WI38 (cell line): ENCODE data around the gene EDDM3A.
"Not testable (repeated sequence)": the region's sequence is repeated elsewhere in the genome, so short reads cannot be mapped to it uniquely, and the experiment has no call there.

Source experiments
- H3K4me3 ChIP-seq: 2 replicates; pipeline ENCODE4 v1.5.1; 2011; ENCODE audit warnings: low read depth, mild to moderate bottlenecking, control low read depth, low read length
- TF ChIP-seq, protein P1 (sequence below): IDR thresholded peaks from 2 replicates; pipeline ENCODE4 v1.5.1; 2012; ENCODE audit warnings: low read depth, mild to moderate bottlenecking, control low read depth, low read length

EDDM3A gene

DNA sequence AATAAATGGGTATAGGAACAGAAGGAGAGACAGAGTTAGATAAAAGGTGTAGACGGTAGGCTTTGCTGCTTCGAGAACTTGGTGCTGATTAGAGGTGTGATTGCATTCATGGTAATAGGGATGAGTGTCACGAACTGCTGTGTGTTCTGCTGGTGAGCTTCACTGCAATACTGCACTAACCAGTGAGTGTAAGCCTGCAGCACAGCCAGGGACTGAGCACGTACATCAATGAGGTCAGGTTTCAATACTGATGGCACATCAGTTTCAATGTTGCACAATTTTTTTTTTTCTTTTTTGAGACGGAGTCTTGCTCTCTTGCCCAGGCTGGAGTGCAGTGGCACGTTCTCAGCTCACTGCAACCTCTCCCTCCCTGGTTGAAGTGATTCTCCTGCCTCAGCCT lies 24.9 kb upstream of the EDDM3A start:
- TF ChIP-seq, protein P1, sequence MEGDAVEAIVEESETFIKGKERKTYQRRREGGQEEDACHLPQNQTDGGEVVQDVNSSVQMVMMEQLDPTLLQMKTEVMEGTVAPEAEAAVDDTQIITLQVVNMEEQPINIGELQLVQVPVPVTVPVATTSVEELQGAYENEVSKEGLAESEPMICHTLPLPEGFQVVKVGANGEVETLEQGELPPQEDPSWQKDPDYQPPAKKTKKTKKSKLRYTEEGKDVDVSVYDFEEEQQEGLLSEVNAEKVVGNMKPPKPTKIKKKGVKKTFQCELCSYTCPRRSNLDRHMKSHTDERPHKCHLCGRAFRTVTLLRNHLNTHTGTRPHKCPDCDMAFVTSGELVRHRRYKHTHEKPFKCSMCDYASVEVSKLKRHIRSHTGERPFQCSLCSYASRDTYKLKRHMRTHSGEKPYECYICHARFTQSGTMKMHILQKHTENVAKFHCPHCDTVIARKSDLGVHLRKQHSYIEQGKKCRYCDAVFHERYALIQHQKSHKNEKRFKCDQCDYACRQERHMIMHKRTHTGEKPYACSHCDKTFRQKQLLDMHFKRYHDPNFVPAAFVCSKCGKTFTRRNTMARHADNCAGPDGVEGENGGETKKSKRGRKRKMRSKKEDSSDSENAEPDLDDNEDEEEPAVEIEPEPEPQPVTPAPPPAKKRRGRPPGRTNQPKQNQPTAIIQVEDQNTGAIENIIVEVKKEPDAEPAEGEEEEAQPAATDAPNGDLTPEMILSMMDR, result no peak
- H3K4me3 ChIP-seq, result no peak overlapping the region

DNA sequence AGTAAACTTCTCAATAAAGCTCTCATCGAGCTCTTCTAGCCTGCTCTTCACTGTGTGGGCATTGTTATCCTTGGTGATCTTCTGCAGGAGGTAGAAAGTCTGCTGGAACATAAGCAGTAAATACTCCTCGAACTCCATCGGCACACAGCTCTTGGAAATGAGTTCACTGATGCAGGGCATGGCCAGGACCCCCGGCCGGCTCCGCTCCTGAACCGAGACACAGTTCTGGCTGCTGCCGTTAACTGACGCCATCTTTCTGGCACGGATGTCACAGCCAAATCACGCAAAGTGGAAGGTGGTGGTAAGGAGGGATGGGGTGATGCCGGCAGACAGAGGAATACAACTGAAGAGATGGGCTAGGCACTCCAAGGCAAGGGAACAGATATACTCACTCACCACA lies 23.7 kb upstream of the EDDM3A start:
- no peak overlapping the region for H3K4me3 ChIP-seq
- TF ChIP-seq, protein P1, result no peak

DNA sequence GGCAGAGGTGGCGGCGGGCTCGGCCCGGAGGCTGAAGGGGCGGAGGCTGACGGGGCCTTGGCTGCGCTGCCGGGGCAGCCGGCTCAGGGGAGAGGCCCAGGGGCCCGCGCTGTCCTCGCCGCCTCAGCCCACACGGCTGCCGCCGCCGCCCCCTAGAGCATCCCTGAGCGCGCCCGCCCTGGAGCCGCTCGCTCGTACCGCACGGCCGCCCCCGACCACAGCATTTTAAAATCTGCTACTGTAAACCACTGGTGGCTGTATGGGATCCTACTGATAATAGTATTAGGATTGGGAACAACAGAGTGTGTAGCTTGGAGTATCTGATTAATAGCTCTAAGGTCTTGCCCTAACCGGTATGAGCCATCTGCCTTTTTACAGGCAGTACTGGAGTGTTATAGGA lies 22.2 kb upstream of the EDDM3A start:
- TF ChIP-seq, protein P1, result no peak
- no peak overlapping the region for H3K4me3 ChIP-seq

DNA sequence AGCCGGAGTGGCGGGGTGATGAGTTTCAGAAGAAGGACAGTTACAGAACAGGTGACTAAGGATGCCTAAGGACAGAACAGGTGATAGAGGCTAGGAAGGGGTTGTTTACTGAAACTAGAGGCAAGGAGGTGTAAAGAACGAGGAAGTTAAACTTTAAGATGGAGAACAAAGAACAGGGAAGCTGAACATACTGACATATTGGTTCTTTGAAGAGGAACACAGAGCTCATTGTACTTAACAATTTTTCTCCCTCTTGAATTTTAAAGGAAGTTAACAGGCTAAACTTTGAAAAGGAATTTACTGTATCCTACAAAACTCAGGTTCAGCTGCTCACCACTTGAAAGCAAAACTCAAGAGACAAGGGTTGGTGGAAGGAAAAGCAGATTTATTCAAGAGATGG lies 19.6 kb upstream of the EDDM3A start:
- H3K4me3 ChIP-seq, result not testable (repeated sequence)

DNA sequence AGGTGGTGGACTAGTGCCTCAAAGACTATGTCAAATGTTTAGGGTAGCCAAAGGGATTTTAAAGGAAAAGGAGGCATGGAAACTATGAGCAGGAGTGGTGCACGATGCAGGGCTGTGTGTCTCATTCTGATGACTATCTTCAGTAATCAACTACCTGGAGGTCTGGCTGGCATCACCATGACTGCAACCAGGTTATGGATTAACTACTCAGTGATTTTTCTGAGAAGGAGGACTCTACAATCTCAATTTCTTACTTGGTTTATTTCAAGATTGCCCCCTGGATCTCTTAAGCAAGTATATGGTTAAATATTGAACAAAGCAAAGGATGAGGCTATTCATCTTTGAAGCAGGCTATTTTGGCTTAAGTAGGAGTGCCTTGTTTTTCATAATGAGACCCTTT lies 19.2 kb upstream of the EDDM3A start:
- H3K4me3 ChIP-seq, result no peak overlapping the region
- TF ChIP-seq, protein P1, result no peak

DNA sequence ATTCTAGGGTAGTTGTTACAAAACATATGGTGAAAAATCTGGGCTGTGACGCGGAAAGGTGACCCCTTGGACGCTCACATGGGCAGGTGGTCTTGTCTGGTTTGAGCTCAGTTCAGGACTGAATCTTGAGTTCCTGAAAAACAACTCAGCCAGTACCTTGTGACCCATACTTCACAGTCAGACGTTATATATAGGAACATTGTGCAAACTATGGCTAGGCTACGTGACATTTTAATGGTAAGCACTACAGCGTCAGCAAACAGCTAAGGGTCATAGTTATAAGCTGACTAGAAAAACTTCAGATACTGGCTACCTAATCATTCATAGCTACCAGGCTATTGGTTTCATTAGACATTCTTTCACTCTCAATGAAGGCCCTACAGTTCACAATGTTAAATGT lies 14.8 kb upstream of the EDDM3A start:
- TF ChIP-seq, protein P1, result no peak
- H3K4me3 ChIP-seq, result no peak overlapping the region

DNA sequence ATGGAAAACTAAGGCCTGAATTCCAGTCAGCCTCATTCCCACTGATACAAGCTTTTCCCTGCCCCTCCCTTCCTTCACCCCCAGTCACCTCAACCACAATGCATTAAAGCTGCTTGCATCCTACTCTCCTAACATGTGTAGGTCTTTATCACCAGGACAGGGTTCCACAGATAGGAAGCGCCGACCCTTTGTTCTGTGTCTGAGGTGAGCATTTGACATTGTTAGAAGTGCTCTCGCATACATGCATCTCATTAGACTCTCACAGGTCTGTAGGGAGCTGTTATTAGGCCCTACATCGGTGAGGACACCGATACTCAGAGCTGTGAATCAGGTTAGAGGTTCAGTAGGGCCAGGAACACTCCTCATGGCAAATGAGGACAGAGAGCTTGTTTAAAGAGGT lies 13.2 kb upstream of the EDDM3A start:
- TF ChIP-seq, protein P1, result no peak
- no peak overlapping the region for H3K4me3 ChIP-seq

DNA sequence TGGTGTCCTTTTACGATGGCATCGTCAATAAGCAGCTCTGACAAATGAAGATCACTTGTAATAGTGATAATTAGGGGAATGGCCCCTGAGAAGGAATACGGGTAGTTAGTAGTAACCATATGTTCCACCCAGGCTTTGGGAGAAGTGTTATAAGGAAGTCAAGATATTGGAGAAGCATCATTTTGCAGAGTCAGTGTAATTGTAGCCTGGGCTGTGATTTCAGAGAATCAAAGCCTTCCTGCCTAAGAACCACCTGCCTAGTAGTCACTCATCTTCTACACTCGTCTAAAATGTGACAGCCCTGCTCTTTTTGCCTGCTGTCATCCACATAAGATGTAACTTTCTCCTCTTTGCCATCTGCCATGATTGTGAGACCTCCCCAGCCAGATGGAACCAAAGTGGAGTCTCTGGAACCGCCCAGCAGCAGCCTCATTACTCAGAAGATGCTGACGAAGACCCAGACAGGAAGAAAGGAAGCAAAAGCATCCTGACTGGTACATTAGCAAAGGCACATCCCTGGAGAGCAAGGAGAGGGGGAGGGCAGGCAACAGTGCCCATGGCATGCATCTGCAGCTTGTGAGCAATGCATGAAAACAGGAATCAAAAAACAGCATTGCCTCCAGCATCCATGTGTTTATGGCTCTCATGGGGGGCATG lies 12.6 kb upstream of the EDDM3A start:
- TF ChIP-seq, protein P1, result no peak

More for the DNA sequence above, 12.6 kb upstream of the EDDM3A start:
- no peak overlapping the region for H3K4me3 ChIP-seq
